ENCODE measurements around the gene LCP1. TPM values are rescaled to one million over a fixed set of nuclear protein-coding genes. Genes with fewer than 3 reads are reported as not detected.
"Not testable (repeated sequence)": the region's sequence is repeated elsewhere in the genome, so short reads cannot be mapped to it uniquely, and the experiment has no call there.

LCP1 gene, protein sequence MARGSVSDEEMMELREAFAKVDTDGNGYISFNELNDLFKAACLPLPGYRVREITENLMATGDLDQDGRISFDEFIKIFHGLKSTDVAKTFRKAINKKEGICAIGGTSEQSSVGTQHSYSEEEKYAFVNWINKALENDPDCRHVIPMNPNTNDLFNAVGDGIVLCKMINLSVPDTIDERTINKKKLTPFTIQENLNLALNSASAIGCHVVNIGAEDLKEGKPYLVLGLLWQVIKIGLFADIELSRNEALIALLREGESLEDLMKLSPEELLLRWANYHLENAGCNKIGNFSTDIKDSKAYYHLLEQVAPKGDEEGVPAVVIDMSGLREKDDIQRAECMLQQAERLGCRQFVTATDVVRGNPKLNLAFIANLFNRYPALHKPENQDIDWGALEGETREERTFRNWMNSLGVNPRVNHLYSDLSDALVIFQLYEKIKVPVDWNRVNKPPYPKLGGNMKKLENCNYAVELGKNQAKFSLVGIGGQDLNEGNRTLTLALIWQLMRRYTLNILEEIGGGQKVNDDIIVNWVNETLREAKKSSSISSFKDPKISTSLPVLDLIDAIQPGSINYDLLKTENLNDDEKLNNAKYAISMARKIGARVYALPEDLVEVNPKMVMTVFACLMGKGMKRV
- total RNA-seq (100 to 1,000 TPM; 266 to 276 TPM), total RNA-seq (457 to 2,428 (median 960) reads per million in 172 experiments)
- polyA plus RNA-seq (2013, experiment 1 of 2), result 735 TPM
- polyA plus RNA-seq (2013, experiment 2 of 2), result 753 TPM

GRCh38 chr13:46181840-46182490 is at the start of gene LCP1:
TSS of gene LCP1 (minus strand) at chr13:46182177. CDS start at chr13:46159662, 22,515 bp downstream.
- Mint-ChIP-seq H3K4me3 (peak within 1 kb of the TSS; percentile 96), H3K4me1 (ENCODE audit: low read depth) (peaks cover 65% of the 10 kb centered on the region), H3K9me3 (no peaks in the 10 kb centered on the region), H3K36me3 (ENCODE audit: low read depth) (peaks cover 36% of the 10 kb centered on the region), H3K27ac (peak within 1 kb of the TSS; percentile 98), H3K27me3 (no peaks in the 10 kb centered on the region)
- intact Hi-C loops (cut with DNase I, micrococcal nuclease), result loop anchor here (1.0 to 10.0 kb wide), 8 partner anchors 10 to 847 kb away; partner anchors contain the start of genes LRRC63 (in 1 of the 2) and ZC3H13 (in 1 of the 2)
- DNase-seq (peak; percentile 49 to 98 (median 64)), ATAC-seq (ENCODE audit: poor library complexity) (peak; percentile 76)
- no peak for TF ChIP-seq CTCF (IDR thresholded peaks at IDR 0.05)
- peaks cover 38% of the 10 kb centered on the region for H3K4me1 ChIP-seq (ENCODE audit: insufficient read depth, low read length)
- no peaks in the 10 kb centered on the region for H3K9me3 ChIP-seq (ENCODE audit: control insufficient read depth in 1 of 2, insufficient read depth in 1 of 2, low read length in 2 of 2)
- H3K36me3 ChIP-seq (ENCODE audit: insufficient read depth, low read length), result peaks cover 5% of the 10 kb centered on the region
- no peaks in the 10 kb centered on the region for H3K27me3 ChIP-seq (ENCODE audit: control insufficient read depth in 1 of 2, insufficient read depth in 2 of 2, low read length in 2 of 2)
- H3K27ac ChIP-seq (ENCODE audit: low read depth in 1 of 2, low read length in 2 of 2), result peak within 1 kb of the TSS; percentile 84 to 91
- H3K4me3 ChIP-seq (ENCODE audit: low read length), result peak within 1 kb of the TSS; percentile 84
- ChIA-PET CTCF (interaction anchor here (0.6 to 6.0 kb wide), 5 partner anchors 11 to 130 kb away, joined by 3 to 46 read pairs (median 3); partner anchors contain the start of gene ZC3H13), POLR2A (interaction anchor here (0.7 to 15.5 kb wide), 12 partner anchors 12 to 841 kb away, joined by 3 to 217 read pairs (median 6); partner anchors contain the start of genes LRRC63, TPT1 and ZC3H13)

- Histone ChIP-seq H3K27ac (ENCODE audit: low read depth in 1 of 2, low read length in 2 of 2) (no peak overlapping the region), H3K4me3 (ENCODE audit: low read length) (no peak overlapping the region), H3K27me3 (ENCODE audit: control insufficient read depth in 1 of 2, insufficient read depth in 2 of 2, low read length in 2 of 2) (no peaks in the 10 kb centered on the region), H3K36me3 (ENCODE audit: insufficient read depth, low read length) (no peaks in the 10 kb centered on the region), H3K9me3 (ENCODE audit: control insufficient read depth in 1 of 2, insufficient read depth in 1 of 2, low read length in 2 of 2) (peaks cover 7 to 9% of the 10 kb centered on the region in 2 experiments), H3K4me1 (ENCODE audit: insufficient read depth, low read length) (no peaks in the 10 kb centered on the region)
- ChIA-PET CTCF (no interaction called here), POLR2A (no interaction called here)
- Mint-ChIP-seq H3K4me3 (no peak overlapping the region), H3K36me3 (ENCODE audit: low read depth) (peaks cover 37% of the 10 kb centered on the region), H3K9me3 (peaks cover 16% of the 10 kb centered on the region), H3K27me3 (no peaks in the 10 kb centered on the region), H3K27ac (no peak overlapping the region), H3K4me1 (ENCODE audit: low read depth) (no peaks in the 10 kb centered on the region)
- TF ChIP-seq CTCF (IDR thresholded peaks at IDR 0.05), result no peak
- intact Hi-C loops (cut with DNase I, micrococcal nuclease), result no loop called here
- ATAC-seq (ENCODE audit: poor library complexity) (no peak), DNase-seq (no peak)
Measured at GRCh38 chr13:46229251-46229650, 47.3 kb upstream of the LCP1 start.

- H3K27me3 ChIP-seq (ENCODE audit: control insufficient read depth in 1 of 2, insufficient read depth in 2 of 2, low read length in 2 of 2); ATAC-seq (ENCODE audit: poor library complexity); intact Hi-C loops (cut with DNase I, micrococcal nuclease); H3K36me3 ChIP-seq (ENCODE audit: insufficient read depth, low read length); H3K27me3 Mint-ChIP-seq; H3K27ac Mint-ChIP-seq; H3K27ac ChIP-seq (ENCODE audit: low read depth in 1 of 2, low read length in 2 of 2); H3K9me3 Mint-ChIP-seq; H3K4me3 ChIP-seq (ENCODE audit: low read length); H3K4me3 Mint-ChIP-seq; H3K4me1 ChIP-seq (ENCODE audit: insufficient read depth, low read length); CTCF ChIA-PET: not testable (repeated sequence)
- peak in 2 of 14 experiments; percentile 23 to 32 for DNase-seq
- Mint-ChIP-seq H3K36me3 (ENCODE audit: low read depth) (peaks cover 12% of the 10 kb centered on the region), H3K4me1 (ENCODE audit: low read depth) (peaks cover 12% of the 10 kb centered on the region)
- peaks cover 11 to 12% of the 10 kb centered on the region in 2 experiments for H3K9me3 ChIP-seq (ENCODE audit: control insufficient read depth in 1 of 2, insufficient read depth in 1 of 2, low read length in 2 of 2)
- POLR2A ChIA-PET, result interaction anchor here (1.1 kb wide), 1 partner anchor 76 kb away, joined by 3 read pairs; no protein-coding TSS in a partner anchor
Measured at GRCh38 chr13:46220234-46220633, 38.3 kb upstream of the LCP1 start.

DNA sequence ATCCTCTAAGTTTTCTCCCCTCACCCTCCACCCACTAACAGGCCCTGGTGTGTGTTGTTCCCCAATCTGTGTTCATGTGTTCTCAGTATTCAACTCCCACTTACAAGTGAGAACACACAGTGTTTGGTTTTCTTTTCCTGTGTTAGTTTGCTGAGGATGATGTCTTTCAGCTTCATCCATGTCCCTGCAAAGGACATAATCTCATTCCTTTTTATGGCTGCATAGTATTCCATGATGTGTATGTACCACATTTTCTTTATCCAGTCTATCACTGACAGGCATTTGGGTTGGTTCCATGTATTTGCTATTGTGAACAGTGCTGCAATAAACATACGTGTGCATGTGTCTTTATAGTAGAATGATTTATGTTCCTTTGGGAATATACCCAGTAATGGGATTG is 32.8 kb upstream of the LCP1 start:
- POLR2A ChIA-PET, result not testable (repeated sequence)

More for the DNA sequence above, 32.8 kb upstream of the LCP1 start:
- H3K36me3 Mint-ChIP-seq (ENCODE audit: low read depth); H3K36me3 ChIP-seq (ENCODE audit: insufficient read depth, low read length); H3K4me1 ChIP-seq (ENCODE audit: insufficient read depth, low read length); CTCF ChIA-PET; H3K4me3 Mint-ChIP-seq; DNase-seq; H3K9me3 ChIP-seq (ENCODE audit: control insufficient read depth in 1 of 2, insufficient read depth in 1 of 2, low read length in 2 of 2); ATAC-seq (ENCODE audit: poor library complexity); H3K27me3 Mint-ChIP-seq; H3K27ac ChIP-seq (ENCODE audit: low read depth in 1 of 2, low read length in 2 of 2); H3K27me3 ChIP-seq (ENCODE audit: control insufficient read depth in 1 of 2, insufficient read depth in 2 of 2, low read length in 2 of 2); H3K9me3 Mint-ChIP-seq; H3K27ac Mint-ChIP-seq; H3K4me3 ChIP-seq (ENCODE audit: low read length): not testable (repeated sequence)
- intact Hi-C loops (cut with DNase I, micrococcal nuclease), result loop anchor here in 1 of 2 experiments (5.0 to 10.0 kb wide), 2 partner anchors 50 to 78 kb away; no protein-coding TSS in a partner anchor
- H3K4me1 Mint-ChIP-seq (ENCODE audit: low read depth), result peaks cover 19% of the 10 kb centered on the region

Data from CD4-positive, alpha-beta T cell (primary cell).